HEK293 (cell line): Measurements from ENCODE around the gene NECAP2.

Experiments used
- CTCF ChIP-seq: fragments of 450-650 bp; formaldehyde crosslinking; IDR thresholded peaks from 2 replicates; pipeline ENCODE4 v1.5.1; 2016; ENCODE audit warnings: missing biosample characterization, missing genetic modification characterization
- ZBTB17 ChIP-seq: fragments of 450-650 bp; formaldehyde crosslinking; IDR thresholded peaks from 2 replicates; pipeline ENCODE4 v1.5.1; 2016; ENCODE audit warnings: missing biosample characterization, missing genetic modification characterization
- ZNF311 ChIP-seq: fragments of 450-650 bp; formaldehyde crosslinking; IDR thresholded peaks from 2 replicates; pipeline ENCODE4 v1.5.1; 2017; ENCODE audit warnings: missing biosample characterization, missing genetic modification characterization, borderline replicate concordance
- ZNF629 ChIP-seq: fragments of 450-650 bp; formaldehyde crosslinking; IDR thresholded peaks from 2 replicates; pipeline ENCODE4 v1.5.1; 2017; ENCODE audit warnings: missing biosample characterization, missing genetic modification characterization

GRCh38 chr1:16459352-16459925 lies 18.9 kb downstream of the NECAP2 start:
- no peak for TF ChIP-seq ZNF629 (tag by site-specific recombination)
- no peak for TF ChIP-seq CTCF (tag by site-specific recombination)
- TF ChIP-seq ZBTB17, result no peak
- TF ChIP-seq ZNF311 (tag by site-specific recombination), result no peak
